ENCODE measurements around the gene EPHA7.

DNA sequence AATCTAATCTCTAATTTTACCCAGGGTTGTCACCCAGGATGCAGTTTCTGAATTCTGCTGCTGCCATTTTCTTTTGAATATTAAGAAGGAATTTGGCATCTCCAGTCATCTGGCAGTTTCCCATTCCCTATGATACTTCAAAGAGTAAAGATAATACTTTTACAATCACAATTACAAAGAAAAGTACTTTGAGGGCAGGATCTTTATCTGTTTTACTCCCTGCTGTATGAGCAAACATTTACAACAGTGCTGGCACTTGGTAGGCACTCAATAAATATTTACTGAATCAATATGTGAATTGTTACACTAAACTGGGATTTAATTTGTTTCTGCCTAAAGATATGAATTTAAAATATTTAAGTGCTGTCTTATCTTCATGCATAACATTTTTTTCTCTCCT is 224.9 kb downstream of the EPHA7 start:
- TF ChIP-seq, protein P1, sequence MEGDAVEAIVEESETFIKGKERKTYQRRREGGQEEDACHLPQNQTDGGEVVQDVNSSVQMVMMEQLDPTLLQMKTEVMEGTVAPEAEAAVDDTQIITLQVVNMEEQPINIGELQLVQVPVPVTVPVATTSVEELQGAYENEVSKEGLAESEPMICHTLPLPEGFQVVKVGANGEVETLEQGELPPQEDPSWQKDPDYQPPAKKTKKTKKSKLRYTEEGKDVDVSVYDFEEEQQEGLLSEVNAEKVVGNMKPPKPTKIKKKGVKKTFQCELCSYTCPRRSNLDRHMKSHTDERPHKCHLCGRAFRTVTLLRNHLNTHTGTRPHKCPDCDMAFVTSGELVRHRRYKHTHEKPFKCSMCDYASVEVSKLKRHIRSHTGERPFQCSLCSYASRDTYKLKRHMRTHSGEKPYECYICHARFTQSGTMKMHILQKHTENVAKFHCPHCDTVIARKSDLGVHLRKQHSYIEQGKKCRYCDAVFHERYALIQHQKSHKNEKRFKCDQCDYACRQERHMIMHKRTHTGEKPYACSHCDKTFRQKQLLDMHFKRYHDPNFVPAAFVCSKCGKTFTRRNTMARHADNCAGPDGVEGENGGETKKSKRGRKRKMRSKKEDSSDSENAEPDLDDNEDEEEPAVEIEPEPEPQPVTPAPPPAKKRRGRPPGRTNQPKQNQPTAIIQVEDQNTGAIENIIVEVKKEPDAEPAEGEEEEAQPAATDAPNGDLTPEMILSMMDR (IDR thresholded peaks at IDR 0.05), result no peak
- no peak for TF ChIP-seq POLR2A (IDR thresholded peaks at IDR 0.05)

All from thyroid gland (tissue), 4 donors.